Mucosa of rectum (tissue), 2 donors: ENCODE data around the gene MED14.
"Not testable (repeated sequence)": the region's sequence is repeated elsewhere in the genome, so short reads cannot be mapped to it uniquely, and the experiment has no call there.

Experiments
- H3K27ac ChIP-seq, 2 donors: one replicate each; pipeline ENCODE4 v1.7.0; 2013; ENCODE audit warnings: inconsistent platforms in 2 of 2, low read depth in 2 of 2, low read length in 2 of 2
- H3K27me3 ChIP-seq, 2 donors: one replicate each; pipeline ENCODE4 v1.7.0; 2013; ENCODE audit warnings: low read length in 2 of 2; ENCODE audit not compliant: control insufficient read depth in 2 of 2, insufficient read depth in 2 of 2
- H3K36me3 ChIP-seq, 2 donors: one replicate each; pipeline ENCODE4 v1.7.0; 2013; ENCODE audit warnings: low read length in 2 of 2; ENCODE audit not compliant: control insufficient read depth in 2 of 2, insufficient read depth in 2 of 2
- H3K4me1 ChIP-seq, 2 donors: one replicate each; pipeline ENCODE4 v1.7.0; 2013; ENCODE audit warnings: low read length in 2 of 2, mild to moderate bottlenecking in 1 of 2; ENCODE audit not compliant: control insufficient read depth in 2 of 2, insufficient read depth in 2 of 2
- H3K4me3 ChIP-seq, 2 donors: one replicate each; pipeline ENCODE4 v1.7.0; 2013; ENCODE audit warnings: low read length in 2 of 2
- H3K9ac ChIP-seq, 2 donors: one replicate each; pipeline ENCODE4 v1.7.0; 2013; ENCODE audit warnings: low read length in 2 of 2, low read depth in 1 of 2, mild to moderate bottlenecking in 1 of 2
- H3K9me3 ChIP-seq, 2 donors: one replicate each; pipeline ENCODE4 v1.7.0; 2013; ENCODE audit warnings: low read length in 2 of 2; ENCODE audit not compliant: control insufficient read depth in 2 of 2
- donor health status: healthy.
- donor health status: Normal muscosa, but diverticular disease.

The MED14 gene

DNA sequence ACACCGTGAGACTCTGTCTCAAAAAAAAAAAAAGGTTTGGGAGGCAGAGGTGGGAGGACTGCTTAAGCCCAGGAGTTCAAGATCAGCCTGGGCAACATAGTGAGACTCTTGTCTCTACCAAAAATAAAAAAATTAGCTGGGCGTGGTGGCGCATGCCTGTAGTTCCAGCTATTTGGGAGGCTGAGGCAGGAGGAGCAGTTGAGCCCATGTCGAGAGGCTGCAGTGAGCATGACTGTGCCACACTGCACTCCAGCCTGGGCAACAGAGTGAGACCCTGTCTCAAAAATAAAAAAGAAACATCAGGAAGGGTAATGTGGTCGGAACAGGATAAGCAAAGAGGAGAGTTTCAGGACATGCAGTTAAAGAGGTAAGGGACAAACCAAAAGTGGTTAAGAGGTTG, 2.8 kb downstream of the MED14 start:
- not testable (repeated sequence) for H3K4me3 ChIP-seq, H3K9ac ChIP-seq, H3K27ac ChIP-seq, H3K36me3 ChIP-seq, H3K9me3 ChIP-seq, H3K27me3 ChIP-seq
- peaks cover 19 to 21% of the 10 kb centered on the region in 2 donors for H3K4me1 ChIP-seq

DNA sequence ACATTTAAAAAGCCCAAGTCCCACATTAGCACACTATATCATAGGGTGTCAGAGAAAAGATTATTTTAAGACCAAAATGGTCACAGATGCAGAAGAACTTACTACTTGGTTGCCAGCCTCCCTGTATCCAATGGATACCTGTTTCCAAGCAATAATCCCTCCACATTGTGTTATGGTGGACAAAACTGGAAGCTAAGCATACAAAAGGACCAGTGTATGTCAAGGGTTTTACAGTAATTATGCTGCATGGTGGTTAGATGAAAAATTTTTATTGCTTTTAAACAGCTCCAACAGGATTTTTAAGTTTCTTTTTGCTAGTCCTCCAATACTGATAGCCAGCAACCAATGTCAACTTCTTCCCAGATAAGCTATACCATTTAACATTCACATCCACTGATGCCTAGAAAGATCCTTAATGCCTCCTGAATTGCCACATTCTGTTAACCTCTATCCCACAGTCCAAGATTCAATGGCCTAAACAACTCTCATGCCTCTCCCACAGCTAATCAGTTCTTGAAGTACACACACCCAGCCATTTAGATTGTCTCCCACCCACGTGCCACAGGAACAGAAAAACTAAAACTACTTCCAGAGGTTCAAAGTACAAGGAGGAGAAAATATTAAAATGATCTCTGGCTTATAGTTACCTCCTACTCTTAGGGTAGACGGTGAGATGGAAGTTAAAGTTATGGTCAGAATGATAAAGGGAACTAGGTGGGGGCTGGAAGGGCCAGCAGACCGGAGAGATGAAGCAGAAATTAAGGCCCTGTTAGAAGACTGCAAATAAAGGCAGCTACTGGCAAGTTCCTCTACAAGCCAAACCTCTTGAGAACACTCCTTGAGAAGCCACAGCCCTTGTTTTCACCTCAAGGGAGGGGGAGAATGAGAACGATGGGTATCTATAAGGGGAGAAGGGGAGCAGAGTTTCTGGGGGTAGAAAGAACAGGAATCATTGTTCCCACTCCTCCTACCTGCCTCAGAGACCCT, 5.5 kb downstream of the MED14 start:
- peaks cover 2% of the 10 kb centered on the region in 2 donors for H3K27me3 ChIP-seq
- H3K27ac ChIP-seq = peak overlapping the region; percentile 61 to 67
- no peak overlapping the region for H3K9ac ChIP-seq
- H3K4me3 ChIP-seq = peak overlapping the region; percentile 33 to 48
- no peaks in the 10 kb centered on the region for H3K9me3 ChIP-seq
- H3K36me3 ChIP-seq = peaks cover 0 to 7% of the 10 kb centered on the region in 2 donors
- H3K4me1 ChIP-seq = peaks cover 14 to 16% of the 10 kb centered on the region in 2 donors

DNA sequence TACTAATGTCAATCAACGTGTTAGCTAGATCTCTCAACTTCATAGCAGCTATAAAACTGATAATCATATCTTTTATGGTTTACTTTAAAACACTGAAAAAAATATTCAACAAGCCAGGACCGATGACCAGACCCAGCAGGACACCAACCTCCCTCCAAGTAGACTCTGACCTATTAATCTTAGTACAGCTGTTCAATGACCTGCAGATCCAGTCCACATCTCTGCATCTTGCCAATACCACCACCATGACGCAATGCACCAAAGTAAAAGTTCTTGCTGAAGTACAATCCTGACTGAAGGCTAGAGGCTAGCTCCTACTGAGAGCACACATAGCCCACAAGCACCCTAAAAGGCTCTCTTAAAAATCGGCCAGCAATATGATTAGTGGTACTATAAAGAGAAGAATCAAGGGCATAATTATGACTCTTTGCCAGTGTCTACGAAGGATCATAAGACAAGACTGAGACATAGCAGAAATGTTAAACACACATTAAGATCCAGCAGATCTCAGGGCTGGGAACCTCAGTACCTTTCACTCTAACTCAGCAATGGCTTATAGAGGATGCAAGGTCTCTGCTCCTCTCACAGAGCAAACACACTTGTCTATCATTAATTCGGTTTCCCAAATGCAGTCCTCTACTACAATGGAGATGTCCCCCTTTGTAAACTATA, 7.6 kb downstream of the MED14 start:
- H3K36me3 ChIP-seq = peaks cover 0 to 11% of the 10 kb centered on the region in 2 donors
- H3K9ac ChIP-seq = no peak overlapping the region
- no peaks in the 10 kb centered on the region for H3K9me3 ChIP-seq
- H3K4me3 ChIP-seq = no peak overlapping the region
- peaks cover 8 to 11% of the 10 kb centered on the region in 2 donors for H3K4me1 ChIP-seq
- H3K27ac ChIP-seq = no peak overlapping the region
- peaks cover 0 to 2% of the 10 kb centered on the region in 2 donors for H3K27me3 ChIP-seq

DNA sequence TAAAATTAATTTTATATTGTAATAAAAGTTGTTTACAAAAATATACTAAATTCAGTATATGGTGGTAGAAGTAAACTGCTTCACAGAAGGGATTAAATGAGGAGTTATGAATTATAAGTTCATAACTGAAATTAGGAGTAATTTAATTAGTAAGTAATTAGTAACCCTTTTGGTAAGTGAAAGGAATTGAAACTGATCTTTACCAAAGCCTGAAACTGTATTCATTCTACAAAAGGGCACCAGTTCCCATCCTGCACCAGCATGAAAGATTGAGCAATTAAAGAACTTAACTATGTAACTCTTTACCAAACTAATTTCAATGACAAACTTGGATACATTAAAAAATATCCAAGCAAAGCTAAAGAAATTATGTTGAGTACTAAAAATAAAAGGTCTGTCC, 8.2 kb downstream of the MED14 start:
- no peak overlapping the region for H3K4me3 ChIP-seq
- H3K27ac ChIP-seq = no peak overlapping the region
- H3K4me1 ChIP-seq = peaks cover 8 to 11% of the 10 kb centered on the region in 2 donors
- H3K36me3 ChIP-seq = peaks cover 0 to 11% of the 10 kb centered on the region in 2 donors
- H3K9ac ChIP-seq = no peak overlapping the region
- no peaks in the 10 kb centered on the region for H3K9me3 ChIP-seq
- peaks cover 0 to 2% of the 10 kb centered on the region in 2 donors for H3K27me3 ChIP-seq

DNA sequence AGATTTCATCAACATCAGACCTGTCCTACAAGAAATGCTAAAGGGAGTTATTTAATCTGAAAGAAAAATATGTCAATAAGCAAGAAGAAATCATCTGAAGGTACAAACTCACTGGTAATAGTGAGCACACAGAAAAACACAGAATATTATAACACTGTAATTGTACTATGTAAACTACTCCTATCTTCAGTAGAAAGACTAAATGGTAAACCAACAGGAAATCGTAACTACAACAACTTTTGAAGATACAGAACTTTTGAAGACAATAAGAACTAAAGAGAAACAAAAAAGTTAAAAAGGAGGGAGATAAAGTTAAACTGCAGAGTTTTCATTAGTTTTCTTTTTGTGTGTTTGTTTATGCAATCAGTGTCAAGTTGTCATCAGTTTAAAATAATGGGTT, 12.4 kb downstream of the MED14 start:
- Histone ChIP-seq H3K9me3 (no peaks in the 10 kb centered on the region), H3K36me3 (peaks cover 3 to 19% of the 10 kb centered on the region in 2 donors), H3K27me3 (peaks cover 2 to 8% of the 10 kb centered on the region in 2 donors), H3K27ac (no peak overlapping the region), H3K9ac (no peak overlapping the region), H3K4me1 (no peaks in the 10 kb centered on the region), H3K4me3 (no peak overlapping the region)

DNA sequence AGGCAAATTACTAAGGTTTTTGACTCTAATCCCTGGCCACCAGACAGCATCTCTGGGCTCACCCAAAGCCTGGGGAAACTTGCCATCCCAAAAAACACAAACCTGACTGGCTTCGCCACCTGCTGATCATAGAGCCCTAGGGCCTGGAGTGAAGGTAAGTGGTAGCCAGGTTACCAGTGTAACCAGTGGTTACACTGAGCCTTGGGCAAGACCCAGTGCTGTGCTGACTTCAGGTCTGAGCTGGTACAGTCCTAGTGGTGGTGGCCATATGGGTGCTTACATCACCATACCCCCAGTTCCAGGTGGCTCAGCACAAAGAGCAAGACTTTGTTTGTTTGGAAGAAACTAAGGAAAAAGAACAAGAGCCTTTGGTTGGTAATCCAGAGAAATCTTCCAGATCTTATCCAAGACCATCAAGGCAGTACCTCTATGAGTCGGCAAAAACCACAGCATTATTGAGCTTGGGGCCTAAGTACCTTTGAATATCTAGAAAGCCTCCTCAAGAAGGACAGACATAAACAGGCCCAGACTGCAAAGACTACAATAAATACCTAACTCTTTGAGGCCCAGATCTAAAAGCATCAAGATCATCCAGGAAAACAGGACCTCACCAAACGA, 13.7 kb downstream of the MED14 start:
- H3K4me3 ChIP-seq = no peak overlapping the region
- H3K9ac ChIP-seq = no peak overlapping the region
- peaks cover 3 to 19% of the 10 kb centered on the region in 2 donors for H3K36me3 ChIP-seq
- no peaks in the 10 kb centered on the region for H3K4me1 ChIP-seq
- H3K27ac ChIP-seq = no peak overlapping the region
- H3K27me3 ChIP-seq = peaks cover 2 to 8% of the 10 kb centered on the region in 2 donors
- no peaks in the 10 kb centered on the region for H3K9me3 ChIP-seq

DNA sequence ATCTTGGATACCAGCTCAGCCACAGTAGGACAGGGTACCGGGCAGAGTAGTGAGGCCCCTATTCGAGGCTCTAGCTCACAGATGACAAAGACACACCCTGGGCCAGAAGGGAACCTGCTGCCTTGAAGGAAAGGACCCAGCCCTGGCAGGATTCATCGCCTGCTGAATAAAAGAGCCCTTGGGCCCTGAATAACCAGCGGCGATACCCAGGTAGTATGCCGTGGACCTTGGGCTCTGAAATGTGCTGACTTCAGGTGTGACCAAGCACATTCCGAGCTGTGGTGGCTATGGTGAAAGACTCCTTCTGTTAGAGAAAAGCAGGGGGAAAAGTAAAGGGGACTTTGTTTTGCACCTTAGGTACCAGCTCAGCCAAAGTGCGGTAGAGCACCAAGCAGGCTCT, 14.6 kb downstream of the MED14 start:
- Histone ChIP-seq H3K27me3 (peaks cover 2 to 8% of the 10 kb centered on the region in 2 donors), H3K4me1 (no peaks in the 10 kb centered on the region), H3K4me3 (no peak overlapping the region), H3K27ac (no peak overlapping the region), H3K36me3 (peaks cover 3 to 12% of the 10 kb centered on the region in 2 donors), H3K9ac (no peak overlapping the region), H3K9me3 (no peaks in the 10 kb centered on the region)

DNA sequence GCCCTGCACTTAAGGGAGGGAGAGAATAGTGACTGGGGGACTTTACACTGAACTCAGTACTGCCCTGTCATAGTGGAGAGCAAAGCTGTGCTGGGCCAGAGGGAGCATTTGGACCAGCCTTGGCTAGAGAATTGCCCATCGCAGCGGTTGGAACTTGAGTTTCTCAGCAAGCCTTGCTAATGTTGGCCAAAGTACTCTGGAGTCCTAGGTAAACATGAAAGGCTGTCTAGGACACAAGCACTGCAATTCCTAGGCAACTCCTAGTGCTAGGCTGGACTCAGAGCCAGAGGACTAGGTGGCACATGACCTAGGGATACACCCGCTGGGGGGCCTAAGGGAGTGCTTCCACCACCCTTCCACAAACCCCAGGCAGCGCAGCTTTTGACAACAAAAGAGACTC, 15.0 kb downstream of the MED14 start:
- H3K36me3 ChIP-seq = peaks cover 3 to 12% of the 10 kb centered on the region in 2 donors
- H3K4me3 ChIP-seq = no peak overlapping the region
- H3K27me3 ChIP-seq = peaks cover 2 to 8% of the 10 kb centered on the region in 2 donors
- no peak overlapping the region for H3K27ac ChIP-seq
- no peaks in the 10 kb centered on the region for H3K9me3 ChIP-seq
- H3K9ac ChIP-seq = no peak overlapping the region
- H3K4me1 ChIP-seq = no peaks in the 10 kb centered on the region

DNA sequence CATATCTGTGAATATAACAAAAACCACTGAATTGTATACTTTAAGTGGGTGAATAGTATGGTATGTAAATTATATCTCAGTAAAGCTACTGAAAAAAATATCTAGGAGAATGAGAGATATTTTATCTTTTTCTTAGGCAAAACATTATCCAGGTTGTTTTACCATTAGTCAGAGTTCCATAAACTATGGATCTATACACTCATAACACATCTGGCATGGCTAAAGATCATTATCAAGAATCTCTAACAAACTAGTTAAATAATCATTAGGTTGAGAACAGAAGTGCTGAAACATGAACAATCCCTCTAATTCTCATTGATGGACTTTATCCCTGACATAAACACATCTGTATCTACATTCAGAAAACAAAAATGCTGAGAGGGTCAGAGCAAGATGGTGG, 15.6 kb downstream of the MED14 start:
- Histone ChIP-seq H3K27me3 (peaks cover 2 to 8% of the 10 kb centered on the region in 2 donors), H3K9ac (no peak overlapping the region), H3K36me3 (peaks cover 3 to 12% of the 10 kb centered on the region in 2 donors), H3K9me3 (no peaks in the 10 kb centered on the region), H3K4me1 (no peaks in the 10 kb centered on the region), H3K27ac (no peak overlapping the region), H3K4me3 (no peak overlapping the region)

DNA sequence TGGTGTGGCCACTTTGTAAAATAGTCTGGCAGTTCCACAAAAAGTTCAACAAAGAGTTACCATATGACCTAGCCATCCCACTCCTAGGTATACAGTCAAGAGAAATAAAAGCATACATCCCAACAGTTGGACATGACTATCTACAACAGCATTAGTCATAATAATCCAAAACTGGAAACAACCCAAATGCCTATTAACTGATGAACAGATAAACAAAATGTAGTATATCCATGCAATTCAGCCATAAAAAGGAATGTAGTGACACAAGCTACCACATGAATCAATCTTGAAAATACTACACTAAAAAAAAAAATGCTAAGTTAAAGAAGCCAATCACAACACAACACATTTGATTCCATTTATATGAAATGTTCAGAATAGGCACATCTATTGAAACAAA, 16.1 kb downstream of the MED14 start:
- H3K4me1 ChIP-seq = no peaks in the 10 kb centered on the region
- H3K4me3 ChIP-seq = no peak overlapping the region
- no peak overlapping the region for H3K9ac ChIP-seq
- peaks cover 2 to 8% of the 10 kb centered on the region in 2 donors for H3K27me3 ChIP-seq
- no peaks in the 10 kb centered on the region for H3K9me3 ChIP-seq
- H3K27ac ChIP-seq = no peak overlapping the region
- peaks cover 3 to 13% of the 10 kb centered on the region in 2 donors for H3K36me3 ChIP-seq
